NK-92 (cell line): ENCODE measurements around the gene TPO.
"Not testable (repeated sequence)": the region's sequence is repeated elsewhere in the genome, so short reads cannot be mapped to it uniquely, and the experiment has no call there.

Source experiments
- DNase-seq: peaks from one replicate; lab custom pipeline; 2025; ENCODE audit not compliant: unreplicated experiment; lab: John Stamatoyannopoulos, UW

Gene TPO

DNA sequence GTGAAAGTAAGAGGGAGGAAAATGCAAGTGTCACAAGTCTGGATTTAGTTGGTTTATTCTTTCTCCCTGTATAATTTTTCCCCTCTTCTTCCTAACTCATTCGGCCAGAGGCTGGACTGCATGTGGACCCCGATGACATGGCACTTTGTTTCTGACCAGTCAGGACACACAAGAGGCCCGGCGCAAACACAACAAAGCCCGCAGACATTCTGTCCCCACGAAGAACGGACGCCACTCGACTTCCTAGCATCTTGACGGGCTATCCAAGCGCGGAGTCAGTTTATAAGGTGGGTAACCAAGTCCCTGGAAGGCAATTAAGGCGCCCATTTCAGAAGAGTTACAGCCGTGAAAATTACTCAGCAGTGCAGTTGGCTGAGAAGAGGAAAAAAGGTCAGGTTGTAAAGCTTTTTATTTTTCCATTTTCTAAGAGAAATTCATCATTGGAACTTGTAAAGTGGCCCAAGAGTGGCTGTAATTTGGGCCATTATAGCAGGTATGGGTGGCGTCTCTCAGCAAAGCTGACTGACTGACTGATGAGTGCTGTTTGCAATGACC is at the start of gene TPO:
Gene TPO (plus strand): TSS at position 308 of the 555 bp plus-strand sequence. CDS start 946 bp downstream, outside the sequence.
- no peak for DNase-seq

DNA sequence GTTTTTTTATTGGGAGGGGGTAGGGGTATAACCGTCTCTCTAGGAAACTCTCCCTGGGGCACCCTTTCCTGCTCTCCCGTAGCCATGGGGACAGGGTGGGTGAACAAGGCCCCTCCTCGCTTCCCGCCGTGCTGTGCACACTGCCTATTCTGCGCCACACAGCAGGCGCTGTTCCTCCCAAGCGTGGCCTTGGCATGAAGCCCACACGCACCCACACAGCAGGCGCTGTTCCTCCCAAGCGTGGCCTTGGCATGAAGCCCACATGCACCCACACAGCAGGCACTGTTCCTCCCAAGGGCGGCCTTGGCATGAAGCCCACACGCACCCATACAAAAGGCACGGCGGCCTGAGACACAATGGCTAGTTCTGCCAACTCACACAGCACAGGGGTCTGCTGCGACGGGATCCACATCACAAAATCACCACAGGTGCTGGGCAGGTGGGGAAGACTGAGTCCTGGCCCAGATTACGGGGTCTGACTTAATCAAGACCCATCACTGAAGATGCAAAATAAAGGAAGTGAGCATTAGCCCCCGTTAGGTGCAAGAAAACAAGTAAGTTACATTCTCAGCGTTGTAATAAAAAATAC is 46.6 kb upstream of the TPO start:
- DNase-seq, result no peak

DNA sequence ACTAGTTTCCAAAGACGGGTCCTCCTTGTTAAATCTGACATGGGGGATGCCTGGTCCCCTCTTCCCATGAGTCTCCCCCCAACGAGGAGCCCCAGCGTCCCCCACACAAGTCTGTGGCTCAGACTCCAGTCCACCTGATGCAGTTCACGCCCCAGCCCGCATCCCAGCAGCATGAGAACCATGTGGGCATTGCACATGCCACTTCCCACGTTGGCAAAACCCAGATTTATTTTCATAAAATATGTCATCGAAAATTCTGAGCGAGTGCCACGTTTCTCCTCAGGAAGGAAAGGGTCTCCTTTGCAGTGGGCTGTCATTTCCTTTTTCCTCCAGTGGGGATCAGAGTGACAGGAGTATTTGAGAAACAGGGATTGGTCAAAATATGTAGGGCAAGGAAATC is 45.7 kb upstream of the TPO start:
- no peak for DNase-seq

DNA sequence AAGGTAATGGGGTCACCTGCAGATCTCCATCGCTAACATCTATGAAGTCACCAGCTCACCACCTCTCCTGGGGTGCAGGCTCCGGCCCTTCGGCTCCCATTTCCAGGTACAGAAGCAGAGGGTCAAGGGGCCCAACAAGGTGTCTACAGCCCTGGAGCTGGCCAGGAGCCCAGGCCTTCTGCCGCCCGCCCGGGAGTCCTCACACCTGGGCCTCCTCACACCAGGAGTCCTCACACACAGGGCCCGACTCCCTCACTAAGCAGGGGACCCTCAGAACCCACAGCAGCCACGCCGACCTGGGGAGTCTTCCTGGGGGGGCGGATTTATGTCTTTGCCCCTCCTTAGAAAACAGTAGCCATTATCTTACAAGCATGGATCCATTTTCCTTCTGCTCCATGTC is 43.4 kb upstream of the TPO start:
- DNase-seq, result no peak

DNA sequence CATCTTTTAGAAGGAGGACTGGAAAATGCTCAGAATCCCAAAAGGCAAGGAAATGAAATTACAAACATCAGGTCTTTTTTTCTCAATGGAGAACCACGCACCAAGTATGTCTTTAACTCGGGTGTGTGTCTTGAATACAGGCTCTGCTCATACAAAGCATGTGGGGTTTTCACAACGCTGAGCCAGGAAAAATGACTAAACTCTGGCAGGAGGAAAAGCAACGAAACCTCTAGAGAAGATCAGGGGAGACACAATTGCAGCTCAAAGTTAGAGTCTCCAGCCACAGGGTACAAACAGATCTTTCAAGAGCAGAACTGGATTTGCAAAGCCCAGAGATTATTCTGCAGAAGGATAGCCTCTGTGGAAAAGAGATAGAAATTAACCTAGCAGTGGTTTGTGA is 42.8 kb upstream of the TPO start:
- no peak for DNase-seq

DNA sequence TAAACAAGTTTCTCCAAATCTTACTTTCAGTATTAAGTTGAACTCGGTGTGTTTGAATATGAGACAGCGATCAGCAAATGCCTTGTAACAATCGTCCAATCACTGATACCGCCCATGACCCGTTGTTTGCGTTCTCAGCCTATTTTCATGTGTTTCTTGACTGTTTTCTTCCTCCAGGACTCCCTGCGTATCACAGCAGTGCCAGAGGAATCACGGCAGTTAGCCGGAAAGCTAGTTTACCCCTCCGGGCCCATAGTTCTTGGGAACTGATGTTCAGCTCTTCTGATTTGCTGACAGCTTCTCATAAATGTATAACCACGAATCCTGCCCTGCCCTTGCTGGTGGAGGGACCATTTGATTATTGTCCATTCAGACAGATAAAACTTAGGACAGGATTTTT is 42.2 kb upstream of the TPO start:
- no peak for DNase-seq

DNA sequence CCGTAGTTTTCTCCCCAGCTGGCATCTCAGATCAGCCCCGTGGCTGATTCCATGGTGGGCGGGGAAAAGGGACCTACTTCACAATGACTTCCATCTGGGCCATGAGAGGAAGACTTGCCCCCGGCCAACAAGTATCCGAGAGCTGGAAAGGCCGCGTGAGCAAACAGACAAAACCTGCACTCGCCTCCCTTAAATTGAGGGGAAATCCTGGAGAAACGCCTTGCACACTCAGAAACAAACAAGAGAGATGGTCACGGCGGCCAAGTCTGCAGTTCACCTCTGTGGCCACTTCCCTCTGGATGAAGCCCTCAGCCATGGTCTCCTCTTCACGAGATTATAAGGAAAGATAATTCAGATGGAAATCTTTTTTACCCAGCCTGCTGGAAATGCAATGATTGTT is 39.4 kb upstream of the TPO start:
- no peak for DNase-seq

DNA sequence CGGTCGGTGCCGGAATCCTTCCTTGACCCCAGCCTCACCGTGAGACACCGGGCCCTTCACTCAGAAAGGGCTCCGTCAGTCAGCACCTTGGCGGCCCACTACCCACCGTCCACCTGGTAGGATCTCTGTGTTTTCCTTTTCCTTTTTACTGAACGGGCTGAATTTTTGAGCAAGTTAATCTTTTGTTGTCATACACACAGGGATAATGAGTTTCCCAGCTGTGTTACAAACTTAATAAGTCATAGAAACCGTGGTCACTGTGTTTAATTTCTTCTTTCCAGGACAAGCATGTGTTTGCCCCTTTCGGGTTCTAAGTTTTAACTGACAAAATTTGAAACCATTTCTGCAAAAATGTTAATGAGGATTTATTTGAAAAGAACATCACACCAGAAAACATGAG is 39.0 kb upstream of the TPO start:
- DNase-seq, result no peak

DNA sequence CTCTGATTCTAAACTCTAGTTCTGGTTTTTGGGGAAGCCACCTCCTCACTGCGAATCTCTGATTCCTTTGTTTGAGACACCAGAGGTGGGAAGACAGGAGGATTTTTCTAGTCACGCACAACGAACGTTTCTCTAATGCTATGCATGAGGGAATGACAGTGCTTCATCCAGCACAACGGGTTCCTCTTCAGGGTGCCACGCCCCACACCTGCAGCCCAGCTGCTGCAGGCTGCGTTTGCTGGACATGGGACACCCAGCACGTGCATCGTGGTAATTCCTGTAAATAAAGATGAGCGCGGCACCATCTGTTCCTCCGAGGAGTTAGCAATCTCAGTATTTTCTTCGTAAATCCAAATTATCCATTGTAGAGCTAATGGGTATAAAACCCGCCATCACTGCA is 37.5 kb upstream of the TPO start:
- no peak for DNase-seq

DNA sequence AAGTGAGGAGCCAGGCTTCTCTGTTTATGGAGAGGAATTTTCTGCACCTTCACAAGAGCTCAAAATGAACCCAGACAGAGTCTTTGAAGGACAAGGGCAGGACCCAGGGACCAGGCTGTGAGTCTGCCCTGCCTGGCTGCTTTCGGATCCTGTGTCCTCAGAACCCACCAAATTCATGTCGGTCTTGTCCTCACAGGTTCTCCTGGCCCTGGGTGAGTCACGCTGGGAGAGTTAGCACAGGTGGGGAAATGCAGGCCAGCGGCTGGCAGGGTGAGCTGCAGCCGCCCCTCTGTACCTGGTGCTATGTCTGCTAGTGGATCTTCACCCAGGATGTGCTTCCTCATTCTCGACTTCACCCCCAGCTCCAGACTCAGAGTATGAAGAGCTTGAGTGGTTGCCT is 35.8 kb upstream of the TPO start:
- no peak for DNase-seq

DNA sequence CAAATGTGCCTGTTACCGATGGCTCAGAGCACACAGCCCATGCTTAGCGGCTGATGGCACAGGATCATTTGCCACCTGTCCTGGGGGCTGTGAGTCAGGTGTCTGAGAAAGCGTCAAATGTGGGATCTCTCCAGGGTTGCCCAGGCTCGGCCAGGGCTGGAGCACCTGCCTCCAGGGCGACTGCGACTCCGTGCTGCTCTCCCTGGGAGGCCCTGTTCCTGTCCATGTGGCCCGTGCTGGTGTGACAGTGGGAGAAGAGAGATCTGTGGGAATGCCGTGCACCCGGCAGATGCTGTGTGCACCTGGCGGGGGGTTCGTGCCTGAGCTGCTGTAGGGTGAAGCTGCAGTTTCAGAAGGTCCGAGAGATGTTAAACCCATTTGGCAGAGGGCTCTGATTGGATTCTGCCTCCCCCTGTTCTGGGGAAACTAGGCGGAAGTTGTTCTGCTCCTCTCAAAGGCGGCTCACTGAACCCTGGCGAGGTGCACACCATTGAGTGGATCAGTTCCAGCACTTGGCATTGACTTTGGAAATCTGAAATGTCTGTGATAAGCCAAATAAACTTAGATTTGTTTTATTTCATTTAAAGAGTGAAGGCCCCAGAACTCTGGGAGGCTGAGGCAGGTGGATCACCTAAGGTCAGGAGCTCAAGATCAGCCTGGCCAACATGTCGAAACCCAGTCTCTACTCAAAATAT is 34.7 kb upstream of the TPO start:
- DNase-seq, result no peak

DNA sequence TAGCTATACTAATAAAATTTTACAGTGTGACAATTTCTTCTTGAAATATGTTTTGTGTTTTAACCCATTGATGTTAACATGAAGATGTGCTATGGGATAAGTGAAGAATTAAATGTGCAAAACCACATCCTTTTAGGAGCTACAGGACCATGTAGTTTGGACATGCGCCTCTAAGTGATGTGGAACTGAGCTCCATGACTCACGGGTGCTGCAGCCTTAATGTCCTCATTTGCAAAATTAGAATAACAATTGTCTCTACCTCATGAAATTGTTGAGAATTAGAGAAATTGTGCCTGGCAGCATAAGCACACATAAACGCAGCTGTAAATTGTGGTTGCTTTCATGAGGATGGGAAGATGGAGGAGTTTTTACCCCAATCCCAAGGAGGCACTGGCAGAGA is 31.6 kb upstream of the TPO start:
- no peak for DNase-seq

DNA sequence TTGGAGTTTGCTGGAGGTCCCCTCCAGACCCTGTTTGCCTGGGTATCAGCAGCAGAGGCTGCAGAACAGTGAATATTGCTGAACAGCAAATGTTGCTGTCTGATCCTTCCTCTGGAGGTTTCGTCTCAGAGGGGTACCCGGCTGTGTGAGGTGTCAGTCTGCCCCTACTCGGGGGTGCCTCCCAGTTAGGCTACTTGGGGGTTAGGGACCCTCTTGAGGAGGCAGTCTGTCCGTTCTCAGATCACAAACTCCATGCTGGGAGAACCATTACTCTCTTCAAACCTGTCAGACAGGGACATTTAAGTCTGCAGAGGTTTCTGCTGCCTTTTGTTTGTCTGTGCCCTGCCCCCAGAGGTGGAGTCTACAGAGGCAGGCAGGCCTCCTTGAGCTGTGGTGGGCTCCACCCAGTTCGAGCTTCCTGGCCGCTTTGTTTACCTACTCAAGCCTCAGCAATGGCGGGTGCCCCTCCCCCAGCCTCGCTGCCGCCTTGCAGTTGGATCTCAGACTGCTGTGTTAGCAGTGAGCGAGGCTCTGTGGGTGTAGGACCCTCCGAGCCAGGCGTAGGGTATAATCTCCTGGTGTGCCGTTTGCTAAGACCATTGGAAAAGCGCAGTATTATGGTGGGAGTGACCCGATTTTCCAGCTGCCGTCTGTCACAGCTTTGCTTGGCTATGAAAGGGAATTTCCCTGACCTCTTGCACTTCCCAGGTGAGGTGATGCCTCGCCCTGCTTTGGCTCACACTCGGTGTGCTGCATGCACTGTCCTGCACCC is 25.1 kb upstream of the TPO start:
- DNase-seq, result not testable (repeated sequence)

DNA sequence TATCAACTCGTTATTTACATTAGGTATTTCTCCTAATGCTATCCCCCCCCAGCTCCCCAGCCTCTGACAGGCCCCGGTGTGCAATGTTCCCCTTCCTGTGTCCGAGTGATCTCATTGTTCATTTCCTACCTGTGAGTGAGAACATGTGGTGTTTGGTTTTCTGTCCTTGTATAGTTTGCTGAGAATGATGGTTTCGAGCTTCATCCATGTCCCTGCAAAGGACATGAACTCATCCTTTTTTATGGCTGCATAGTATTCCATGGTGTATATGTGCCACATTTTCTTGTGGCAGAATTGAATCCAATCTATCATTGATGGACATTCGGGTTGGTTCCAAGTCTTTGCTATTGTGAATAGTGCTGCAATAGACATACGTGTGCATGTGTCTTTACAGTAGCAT is 23.1 kb upstream of the TPO start:
- not testable (repeated sequence) for DNase-seq

DNA sequence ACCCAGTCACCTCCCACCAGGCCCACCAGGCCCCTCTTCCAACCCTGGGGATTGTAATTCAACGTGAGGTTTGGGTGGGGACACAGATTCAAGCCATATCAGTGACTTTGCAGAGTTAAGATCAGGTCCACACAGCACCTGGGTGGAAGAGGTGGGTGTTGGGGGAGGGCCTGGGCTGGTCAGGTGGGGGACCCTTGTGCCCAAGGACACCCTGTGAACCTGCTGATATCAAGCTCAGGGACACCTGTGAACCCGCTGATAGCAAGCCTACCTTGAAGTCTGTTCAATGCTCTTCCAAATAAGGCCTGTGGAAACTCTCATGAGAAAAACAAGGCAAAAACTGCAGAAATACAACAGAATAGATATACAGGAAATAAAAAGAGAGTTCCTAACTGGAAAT is 19.9 kb upstream of the TPO start:
- no peak for DNase-seq

DNA sequence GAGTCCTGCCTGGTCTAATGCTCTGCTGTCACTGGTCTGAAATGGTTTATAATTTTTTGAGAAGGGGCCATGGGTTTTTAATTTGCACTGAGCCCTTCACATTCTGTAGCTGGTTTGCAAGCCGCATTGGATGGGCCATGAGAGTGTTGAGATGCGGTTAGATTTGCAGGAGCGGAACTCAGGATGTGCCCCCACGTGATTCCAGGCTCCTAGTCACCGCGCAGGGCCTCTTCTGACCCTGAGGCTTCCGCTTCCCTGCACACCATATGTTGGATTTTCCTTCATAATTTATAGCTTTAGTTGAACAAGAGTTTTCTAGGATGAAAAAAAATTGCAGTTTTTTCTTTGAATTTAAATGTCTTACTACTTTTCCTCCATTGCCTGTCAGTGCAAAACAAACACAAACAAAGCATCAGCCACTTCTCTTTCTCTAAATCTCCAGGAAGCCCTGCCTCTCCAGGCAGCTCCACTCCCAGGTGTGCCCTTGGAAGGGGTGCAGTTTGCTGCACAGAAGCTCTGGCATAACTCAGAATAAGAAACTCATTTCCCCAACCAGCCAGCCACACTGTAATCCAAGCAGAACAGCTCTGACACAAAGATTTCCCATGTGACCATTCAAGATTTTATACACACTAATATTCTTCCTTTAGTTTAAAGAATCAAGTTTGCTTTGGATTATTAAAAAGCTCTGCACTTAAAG is 18.4 kb upstream of the TPO start:
- no peak for DNase-seq

DNA sequence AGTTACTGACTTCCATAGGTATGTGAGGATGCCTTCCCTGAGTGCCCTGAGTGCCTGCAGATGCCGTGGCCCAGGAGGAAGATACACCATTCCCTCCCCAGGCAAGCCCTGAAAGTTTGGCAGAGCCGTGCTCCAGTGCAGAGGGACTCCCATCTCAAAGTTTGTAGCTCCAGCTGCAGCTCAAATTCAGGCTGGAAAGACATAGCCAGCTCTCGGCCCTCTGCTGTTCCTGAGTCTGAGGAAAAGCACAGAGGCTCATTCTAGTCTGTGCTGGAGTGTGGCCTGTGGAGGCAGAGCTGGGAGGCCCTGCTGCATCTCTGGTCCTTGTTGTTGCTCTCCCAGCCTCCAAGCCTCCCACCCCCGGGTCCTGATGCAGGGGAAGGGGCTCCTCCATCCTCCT is 15.9 kb upstream of the TPO start:
- no peak for DNase-seq

DNA sequence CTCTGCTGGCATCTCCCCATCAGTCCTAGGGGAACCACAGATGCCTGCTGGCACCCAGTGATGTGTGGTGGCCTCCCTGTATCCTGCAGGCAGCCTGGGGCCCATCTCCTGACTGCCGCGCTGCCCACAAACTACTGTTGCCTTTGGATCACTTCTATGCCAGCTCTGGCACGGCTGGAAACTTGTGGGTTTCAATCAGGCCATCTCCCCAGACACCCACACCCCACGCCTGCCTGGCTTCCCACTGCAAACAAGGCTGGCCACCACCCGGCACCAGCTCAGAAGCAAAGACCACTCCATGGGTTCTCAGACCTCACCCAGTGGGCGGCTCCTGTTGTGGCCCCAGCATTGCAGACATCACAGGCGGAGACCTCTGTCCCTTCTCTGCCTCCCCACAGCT is 15.1 kb upstream of the TPO start:
- DNase-seq, result no peak

DNA sequence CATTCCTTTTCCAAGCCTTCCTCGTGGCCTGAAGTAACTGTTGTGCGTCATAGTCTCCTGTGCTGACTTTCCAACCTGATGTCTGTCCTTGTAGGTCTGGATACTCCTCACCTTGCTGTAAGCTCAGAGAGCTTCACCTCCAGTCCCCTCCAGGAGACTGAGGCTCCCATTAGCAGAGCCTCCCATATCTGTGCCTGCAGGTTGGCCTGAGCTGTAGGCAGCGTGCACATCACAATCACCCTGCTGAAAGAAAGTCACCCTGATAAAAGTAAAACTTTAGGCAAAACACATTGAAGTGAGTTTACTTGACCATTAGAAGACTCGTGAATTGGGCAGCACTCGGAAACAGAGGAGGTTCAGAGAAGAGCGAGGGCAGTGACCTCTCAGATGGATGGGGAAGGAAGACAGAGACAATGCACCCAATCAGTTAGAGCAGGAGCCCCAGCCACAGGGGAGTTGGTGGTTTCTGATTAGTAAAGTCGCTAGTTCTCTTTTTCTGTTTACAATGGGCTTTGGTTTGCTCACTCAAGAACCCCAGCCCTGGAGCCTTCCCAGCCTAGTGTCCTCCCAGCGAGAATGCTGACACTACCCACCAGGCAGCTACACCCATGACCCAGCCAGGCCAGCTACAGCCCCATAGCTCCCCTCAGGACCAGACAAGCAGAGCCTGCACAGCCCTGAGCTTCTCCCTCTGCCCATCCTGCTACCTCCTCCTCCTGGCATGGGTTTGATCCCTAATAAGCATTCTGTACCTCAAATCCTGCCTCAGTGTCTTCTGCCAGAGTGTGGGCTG is 12.1 kb upstream of the TPO start:
- DNase-seq, result no peak

DNA sequence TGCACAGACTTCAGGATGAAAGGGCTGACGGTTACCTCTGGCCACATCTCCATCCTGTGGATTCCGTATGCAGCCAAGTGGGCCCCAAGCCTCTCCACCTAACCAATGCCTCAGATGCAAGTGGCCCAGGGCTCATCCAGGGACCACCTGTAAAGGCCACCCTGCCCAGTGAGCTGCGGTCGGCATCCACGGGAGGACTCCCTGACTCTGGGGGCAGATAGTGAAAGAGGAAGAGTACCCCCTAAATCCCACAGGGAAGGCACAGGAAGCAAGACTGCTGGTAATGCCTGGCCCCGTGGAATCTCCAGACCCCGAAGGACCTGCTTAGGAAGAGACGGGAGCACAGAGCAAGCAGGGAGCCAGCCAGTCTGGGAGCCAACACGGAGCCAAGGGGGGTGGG is 11.2 kb upstream of the TPO start:
- no peak for DNase-seq

DNA sequence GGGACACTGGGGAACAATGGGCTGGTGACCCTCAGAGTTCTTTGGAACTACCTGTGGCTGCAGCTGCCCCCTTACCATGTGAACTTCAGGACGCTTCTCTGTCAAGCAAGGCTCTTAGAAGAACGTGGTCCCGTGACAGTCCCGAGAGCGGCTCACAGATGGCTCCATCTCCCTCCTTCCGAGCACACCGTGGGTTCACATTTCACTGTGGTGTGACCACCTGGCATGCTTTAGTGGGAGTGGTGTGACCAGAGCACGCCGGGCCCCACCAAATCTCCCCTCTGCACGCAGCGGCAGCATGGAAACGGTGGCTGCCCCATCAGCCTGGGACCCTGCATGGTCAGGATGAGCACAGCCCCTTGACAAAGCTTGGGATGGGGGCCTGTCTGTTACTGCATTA is 9.7 kb upstream of the TPO start:
- no peak for DNase-seq
